Activated CD4-positive, alpha-beta T cell treated with anti-CD3 and anti-CD28 coated beads for 36 hours (primary cell): ENCODE data around the gene GTF2H2C. TPM values are rescaled to one million over a fixed set of nuclear protein-coding genes. Genes with fewer than 3 reads are reported as not detected.
A peak's percentile ranks its signal among the peaks of the same experiment; 100 is the strongest.
"Not testable (repeated sequence)": the region's sequence is repeated elsewhere in the genome, so short reads cannot be mapped to it uniquely, and the experiment has no call there.

Experiments used
- ATAC-seq: fragments of 200-7000 bp; cut with Tn5 transposase; one replicate; pipeline ENCODE4 v1.10.0; 2021; ENCODE audit warnings: mild to moderate bottlenecking, moderate library complexity
- CTCF ChIA-PET: fragments of 350-600 bp; sonication (Branson Sonifier 250); formaldehyde crosslinking; loops from one replicate; lab custom pipeline; 2021; ENCODE audit warnings: antibody characterized with exemption; lab: Charles Lee
- POLR2A ChIA-PET: fragments of 350-600 bp; sonication (Branson Sonifier 250); formaldehyde crosslinking; loops from one replicate; lab custom pipeline; 2021; ENCODE audit warnings: antibody characterized with exemption, inconsistent platforms; lab: Charles Lee
- DNase-seq: peaks from one replicate; pipeline ENCODE4 v3.0.0-alpha.2; 2020
- H3K27ac Mint-ChIP-seq: one replicate; pipeline ENCODE4 v1.8.0; 2021; ENCODE audit warnings: mixed read lengths
- H3K27me3 Mint-ChIP-seq: one replicate; pipeline ENCODE4 v1.8.0; 2021; ENCODE audit warnings: mixed read lengths
- H3K36me3 Mint-ChIP-seq: one replicate; pipeline ENCODE4 v1.8.0; 2021; ENCODE audit warnings: low read depth, mixed read lengths
- H3K4me1 Mint-ChIP-seq: one replicate; pipeline ENCODE4 v1.8.0; 2021; ENCODE audit warnings: mixed read lengths
- H3K4me3 Mint-ChIP-seq: one replicate; pipeline ENCODE4 v1.8.0; 2021; ENCODE audit warnings: mild to moderate bottlenecking, moderate library complexity, mixed read lengths
- H3K9me3 Mint-ChIP-seq: one replicate; pipeline ENCODE4 v1.8.0; 2021; ENCODE audit warnings: low read depth, mixed read lengths
- intact Hi-C, 2 experiments: fragments of 100-400 bp; cut with DNase I in 1 of 2; cut with micrococcal nuclease in 1 of 2; formaldehyde crosslinking; loops; one replicate each; pipeline versions ENCODE4 v1.14.2 to v1.15.1; 2022 to 2024; cut with DNase I, micrococcal nuclease
- total RNA-seq, 2 experiments: library from RNA; stranded (reverse); gene quantifications; one replicate each; pipeline ENCODE4 v1.2.3, GENCODE V29; 2021

GTF2H2C gene
- total RNA-seq, 2 experiments from 2014 or later, result 42.2 to 48.5 TPM

DNA sequence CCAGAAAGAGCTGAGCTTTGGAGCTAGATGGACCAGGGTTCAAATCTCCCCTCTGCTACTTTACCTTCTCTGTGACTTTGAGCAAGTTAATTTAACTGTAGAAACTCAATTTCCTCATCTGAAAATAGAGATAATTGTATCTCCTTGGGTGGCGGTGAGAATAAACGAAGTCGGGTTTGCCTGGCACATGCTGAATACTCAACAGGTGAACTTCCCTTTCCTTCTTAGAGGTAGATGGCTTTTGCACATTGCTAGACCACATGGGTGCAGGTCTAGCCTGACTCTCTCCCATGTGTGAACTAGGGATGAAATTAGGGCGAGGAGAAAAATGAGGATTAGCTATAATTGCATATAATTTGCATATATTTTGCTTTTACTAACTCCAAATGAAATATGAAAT lies 31.4 kb upstream of the GTF2H2C start:
- Mint-ChIP-seq H3K4me3 (no peak overlapping the region), H3K4me1 (no peaks in the 10 kb centered on the region), H3K36me3 (no peaks in the 10 kb centered on the region), H3K27me3 (peaks cover 6% of the 10 kb centered on the region), H3K9me3 (no peaks in the 10 kb centered on the region), H3K27ac (no peak overlapping the region)
- CTCF ChIA-PET, result no interaction called here
- intact Hi-C loops, result no loop called here
- no peak for DNase-seq
- POLR2A ChIA-PET, result no interaction called here
- ATAC-seq, result no peak

DNA sequence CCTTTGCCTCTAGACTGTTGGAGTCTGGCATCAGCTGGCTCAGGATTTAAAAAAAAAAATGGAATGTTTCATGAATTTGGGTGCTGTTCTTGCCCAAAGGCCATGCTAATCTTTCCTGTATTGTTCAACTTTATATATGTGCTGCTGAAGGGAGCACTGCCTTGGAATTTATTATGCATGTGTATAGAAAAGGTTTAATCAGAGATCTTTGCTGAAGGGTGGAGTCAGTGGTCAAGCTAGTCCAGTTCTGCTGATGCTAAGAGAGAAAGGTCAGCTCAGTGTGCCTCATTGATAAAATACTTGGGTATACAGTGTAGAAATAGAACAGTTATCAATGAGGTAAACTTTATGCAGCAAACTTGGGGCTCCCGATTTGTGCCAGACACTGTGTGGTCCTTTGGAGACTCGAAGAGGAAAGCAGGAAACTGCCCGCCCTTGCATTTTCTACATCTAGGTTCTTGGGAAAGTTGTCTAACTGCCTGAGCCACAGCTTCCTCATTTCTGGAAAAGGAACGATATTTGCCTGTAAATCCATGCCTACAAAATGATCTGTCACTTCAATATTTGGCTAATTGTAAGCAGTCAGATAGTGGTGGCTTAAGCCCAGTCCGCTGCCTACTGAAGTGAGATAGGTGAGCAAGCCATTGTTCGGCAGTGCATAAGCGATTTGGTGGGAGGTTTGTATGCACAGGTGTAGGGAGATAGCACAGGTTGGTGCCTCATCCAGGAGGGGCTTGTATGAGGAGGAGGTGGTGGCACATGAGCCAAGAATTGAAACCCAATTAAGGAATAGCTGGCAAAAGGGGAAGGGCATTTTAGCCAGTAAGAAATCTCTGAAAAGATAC lies 29.2 kb upstream of the GTF2H2C start:
- intact Hi-C loops, result no loop called here
- H3K4me3 Mint-ChIP-seq, result no peak overlapping the region
- no peaks in the 10 kb centered on the region for H3K36me3 Mint-ChIP-seq
- H3K4me1 Mint-ChIP-seq, result no peaks in the 10 kb centered on the region
- no peak for ATAC-seq
- ChIA-PET POLR2A (no interaction called here), CTCF (interaction anchor here (0.6 to 1.2 kb wide), 2 partner anchors 9 to 61 kb away, joined by 4 to 5 read pairs; no protein-coding TSS in a partner anchor)
- DNase-seq, result no peak
- no peaks in the 10 kb centered on the region for H3K9me3 Mint-ChIP-seq
- H3K27ac Mint-ChIP-seq, result no peak overlapping the region
- peaks cover 6% of the 10 kb centered on the region for H3K27me3 Mint-ChIP-seq

DNA sequence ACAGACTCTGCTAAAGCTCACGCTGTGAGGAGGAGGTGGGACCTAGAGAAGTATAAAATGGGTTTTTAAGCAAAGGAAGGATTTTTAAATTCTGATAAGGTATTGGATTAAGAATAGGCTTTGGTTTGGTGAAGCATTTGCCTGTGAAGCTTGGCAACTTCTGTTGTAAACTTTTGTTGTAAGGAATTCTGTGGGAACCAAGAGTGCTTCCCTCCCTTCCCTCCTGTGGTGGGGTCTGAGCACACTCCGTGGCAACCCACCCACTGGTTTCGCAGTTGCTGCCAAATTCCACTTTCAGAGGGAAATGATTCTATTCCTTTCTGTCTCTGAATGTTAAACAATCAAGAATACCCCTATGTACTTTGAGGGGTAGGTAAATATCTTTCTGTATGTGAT lies 28.6 kb upstream of the GTF2H2C start:
- intact Hi-C loops, result no loop called here
- H3K36me3 Mint-ChIP-seq, result no peaks in the 10 kb centered on the region
- DNase-seq, result no peak
- no peak for ATAC-seq
- H3K4me3 Mint-ChIP-seq, result no peak overlapping the region
- no peaks in the 10 kb centered on the region for H3K9me3 Mint-ChIP-seq
- H3K27me3 Mint-ChIP-seq, result peaks cover 6% of the 10 kb centered on the region
- no peaks in the 10 kb centered on the region for H3K4me1 Mint-ChIP-seq
- ChIA-PET CTCF (interaction anchor here (1.2 kb wide), 1 partner anchor 9 kb away, joined by 4 read pairs; no protein-coding TSS in a partner anchor), POLR2A (no interaction called here)
- H3K27ac Mint-ChIP-seq, result no peak overlapping the region

GRCh38 chr5:69537911-69538310 lies 22.1 kb upstream of the GTF2H2C start:
- H3K4me1 Mint-ChIP-seq, intact Hi-C loops, H3K4me3 Mint-ChIP-seq, H3K27me3 Mint-ChIP-seq, H3K27ac Mint-ChIP-seq, CTCF ChIA-PET, ATAC-seq, POLR2A ChIA-PET, H3K36me3 Mint-ChIP-seq, H3K9me3 Mint-ChIP-seq, DNase-seq: not testable (repeated sequence)

DNA sequence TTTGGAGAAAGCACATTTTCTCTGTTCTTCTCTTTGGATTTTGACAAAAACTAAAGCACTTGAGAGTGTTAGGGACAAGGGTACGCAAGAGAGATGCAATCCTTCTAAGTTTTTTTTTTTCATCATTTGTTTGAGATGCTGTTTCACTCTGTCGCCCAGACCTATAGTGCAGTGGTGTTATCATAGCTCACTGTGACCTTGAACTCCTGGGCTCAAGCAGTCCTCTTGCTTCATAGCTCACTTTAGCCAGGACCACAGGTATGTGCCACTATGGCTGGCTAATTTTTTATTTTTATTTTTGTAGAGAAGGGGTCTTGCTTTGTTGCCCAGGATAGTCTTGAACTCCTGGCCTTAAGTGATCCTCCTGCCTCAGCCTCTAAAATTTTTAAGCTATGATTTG lies 21.3 kb upstream of the GTF2H2C start:
- H3K36me3 Mint-ChIP-seq, DNase-seq, H3K9me3 Mint-ChIP-seq, POLR2A ChIA-PET, intact Hi-C loops, H3K27ac Mint-ChIP-seq, CTCF ChIA-PET, H3K27me3 Mint-ChIP-seq, H3K4me3 Mint-ChIP-seq, H3K4me1 Mint-ChIP-seq, ATAC-seq: not testable (repeated sequence)

GRCh38 chr5:69541347-69541746 lies 18.6 kb upstream of the GTF2H2C start:
- intact Hi-C loops, H3K27me3 Mint-ChIP-seq, ATAC-seq, H3K4me1 Mint-ChIP-seq, POLR2A ChIA-PET, DNase-seq, H3K4me3 Mint-ChIP-seq, H3K36me3 Mint-ChIP-seq, H3K9me3 Mint-ChIP-seq, H3K27ac Mint-ChIP-seq, CTCF ChIA-PET: not testable (repeated sequence)

DNA sequence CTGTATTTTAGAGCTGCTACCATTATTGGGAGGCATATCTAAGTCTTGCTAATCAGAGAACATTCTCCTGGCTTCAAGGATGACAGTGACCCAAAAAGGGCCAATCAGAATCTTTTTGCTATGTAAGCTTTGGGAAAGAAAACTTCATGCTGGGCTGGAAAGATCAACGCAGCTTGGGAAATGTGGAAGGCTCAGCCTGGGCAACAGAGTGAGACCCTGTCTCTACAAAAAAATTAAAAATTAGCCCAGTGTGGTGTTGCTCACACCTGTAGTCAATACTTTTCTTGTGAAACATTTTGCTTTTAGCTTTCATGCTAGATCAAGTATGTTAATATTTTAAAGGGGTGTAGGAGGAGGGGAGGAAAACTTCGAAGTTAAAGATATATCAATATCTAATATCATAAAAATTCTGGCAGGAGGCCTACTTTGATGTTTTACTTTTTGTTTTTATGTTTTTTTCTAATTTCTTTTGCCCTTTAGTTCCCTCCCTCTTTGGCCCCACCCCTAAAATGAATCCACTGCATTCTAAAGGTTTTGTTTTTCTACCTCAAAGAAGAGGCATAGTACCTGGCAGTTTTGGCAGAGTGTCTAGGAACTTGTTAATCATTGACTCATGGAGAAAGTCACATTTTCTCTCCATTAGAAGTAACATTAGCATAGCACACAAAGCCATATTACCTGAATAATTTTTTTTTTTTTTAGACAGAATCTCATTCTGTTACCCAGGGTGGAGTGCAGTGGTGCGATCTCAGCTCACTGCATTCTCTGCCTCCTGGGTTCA lies 17.0 kb upstream of the GTF2H2C start:
- DNase-seq, POLR2A ChIA-PET, CTCF ChIA-PET, intact Hi-C loops, H3K4me1 Mint-ChIP-seq, H3K36me3 Mint-ChIP-seq, ATAC-seq, H3K27ac Mint-ChIP-seq, H3K27me3 Mint-ChIP-seq, H3K4me3 Mint-ChIP-seq, H3K9me3 Mint-ChIP-seq: not testable (repeated sequence)

DNA sequence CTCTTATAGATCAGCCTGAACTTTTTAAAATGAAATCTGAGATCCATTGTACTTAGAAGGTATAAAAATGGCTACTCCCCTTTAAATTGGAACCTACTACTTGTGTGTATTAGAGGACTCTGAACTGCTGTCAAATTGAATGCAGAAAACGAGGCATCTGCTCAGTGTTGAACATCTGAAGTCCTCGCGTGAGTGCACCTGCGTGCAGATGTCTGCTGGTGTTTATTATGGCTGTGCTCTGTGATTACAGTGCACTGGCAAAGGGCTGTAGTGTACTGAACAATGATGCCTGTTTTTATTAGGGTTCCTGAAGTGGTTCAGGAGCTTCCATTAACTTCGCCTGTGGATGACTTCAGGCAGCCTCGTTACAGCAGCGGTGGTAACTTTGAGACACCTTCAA lies 15.4 kb upstream of the GTF2H2C start:
- DNase-seq, intact Hi-C loops, POLR2A ChIA-PET, H3K4me1 Mint-ChIP-seq, H3K9me3 Mint-ChIP-seq, H3K27ac Mint-ChIP-seq, H3K36me3 Mint-ChIP-seq, ATAC-seq, H3K4me3 Mint-ChIP-seq, CTCF ChIA-PET, H3K27me3 Mint-ChIP-seq: not testable (repeated sequence)

DNA sequence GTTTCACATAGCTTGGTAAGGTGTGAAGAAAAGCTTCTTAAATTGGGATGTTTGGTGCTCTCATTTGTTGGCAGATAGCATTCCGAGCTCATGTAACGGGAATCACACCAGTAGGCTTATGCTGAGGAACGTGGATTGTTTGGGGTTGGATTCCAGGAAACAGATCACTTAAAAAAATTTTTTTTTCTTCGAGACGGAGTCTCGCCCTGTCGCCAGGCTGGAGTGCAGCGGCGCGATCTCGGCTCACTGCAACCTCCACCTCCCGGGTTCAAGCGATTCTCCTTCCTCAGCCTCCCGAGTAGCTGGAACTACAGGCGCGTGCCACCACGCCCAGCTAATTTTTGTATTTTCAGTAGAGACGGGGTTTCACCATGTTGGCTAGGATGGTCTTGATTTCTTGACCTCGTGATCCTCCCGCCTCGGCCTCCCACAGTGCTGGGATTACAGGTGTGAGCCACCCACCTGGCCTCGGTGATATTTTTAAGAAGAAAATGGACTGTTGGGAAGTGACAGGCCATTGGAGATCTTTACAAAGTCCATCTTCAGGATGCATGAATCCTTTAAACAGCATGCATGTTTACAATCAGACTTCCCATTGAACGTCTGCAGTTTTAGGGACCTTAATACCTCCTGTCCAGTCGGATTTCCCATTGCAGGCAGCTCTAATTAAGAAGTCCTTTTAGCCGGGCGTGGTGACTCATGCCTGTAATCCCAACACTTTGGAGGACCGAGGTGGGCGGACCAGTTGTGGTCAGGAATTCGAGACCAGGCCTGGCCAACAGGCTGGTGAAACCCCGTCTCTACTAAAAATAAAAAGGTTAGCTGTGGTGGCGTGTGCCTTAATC lies 818 bp downstream of the GTF2H2C start:
- peak overlapping the region; percentile 56 for H3K4me3 Mint-ChIP-seq
- POLR2A ChIA-PET, H3K4me1 Mint-ChIP-seq, H3K27ac Mint-ChIP-seq, intact Hi-C loops, ATAC-seq, H3K36me3 Mint-ChIP-seq, H3K27me3 Mint-ChIP-seq, CTCF ChIA-PET, H3K9me3 Mint-ChIP-seq: not testable (repeated sequence)
- DNase-seq, result peak; percentile 6

DNA sequence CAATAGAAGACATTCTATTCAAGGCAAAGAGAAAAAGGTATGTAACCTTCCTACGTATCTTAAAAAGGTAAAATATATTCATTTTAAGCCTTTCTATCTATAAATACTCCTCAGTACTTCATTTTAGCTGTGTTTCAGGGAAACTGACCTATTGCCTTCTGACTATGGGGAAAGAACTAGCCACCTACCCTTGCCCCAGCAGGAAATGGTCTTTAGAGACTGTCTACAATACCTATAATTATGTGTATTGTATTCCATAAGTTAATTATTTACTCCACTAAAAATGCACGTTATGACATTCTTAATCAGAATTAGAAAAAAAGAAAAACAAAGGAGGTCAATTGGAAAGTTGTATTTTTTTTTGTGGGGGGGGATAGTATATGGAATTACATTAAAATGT lies 6.2 kb downstream of the GTF2H2C start:
- CTCF ChIA-PET, result not testable (repeated sequence)

GRCh38 chr5:69568072-69568471 lies 8.1 kb downstream of the GTF2H2C start:
- POLR2A ChIA-PET, CTCF ChIA-PET, ATAC-seq, DNase-seq, H3K27ac Mint-ChIP-seq, H3K36me3 Mint-ChIP-seq, intact Hi-C loops, H3K27me3 Mint-ChIP-seq, H3K9me3 Mint-ChIP-seq, H3K4me1 Mint-ChIP-seq, H3K4me3 Mint-ChIP-seq: not testable (repeated sequence)

More for the DNA sequence above, 6.2 kb downstream of the GTF2H2C start:
- intact Hi-C loops, H3K4me3 Mint-ChIP-seq, H3K36me3 Mint-ChIP-seq, POLR2A ChIA-PET, H3K9me3 Mint-ChIP-seq, ATAC-seq, H3K27me3 Mint-ChIP-seq, DNase-seq, H3K27ac Mint-ChIP-seq, H3K4me1 Mint-ChIP-seq: not testable (repeated sequence)
